OCI-LY7 (cell line): ENCODE data around the gene TBX2. TPM values are rescaled to one million over a fixed set of nuclear protein-coding genes. Genes with fewer than 3 reads are reported as not detected.

ENCODE experiments used
- BruUV-seq: library from RNA; stranded (reverse); fragments of 400-500 nt; replicated peaks from 2 replicates; lab custom pipeline; 2021; lab: Mats Ljungman, UMichigan
- CTCF ChIA-PET: fragments of 300-600 bp; sonication (Branson Sonifier 250); formaldehyde crosslinking; loops from one replicate; lab custom pipeline; 2022; ENCODE audit warnings: antibody characterized with exemption; ENCODE audit not compliant: unreplicated experiment; lab: Charles Lee
- POLR2A ChIA-PET: fragments of 300-600 bp; sonication (Branson Sonifier 250); formaldehyde crosslinking; loops from one replicate; lab custom pipeline; 2022; ENCODE audit warnings: antibody characterized with exemption; lab: Charles Lee
- DNase-seq: peaks from one replicate; pipeline ENCODE4 v3.0.0-alpha.2; 2015; ENCODE audit warnings: low spot score
- H2AFZ ChIP-seq: fragments of 200-600 bp; sonication (generic), shearing (Covaris generic); 2 replicates; pipeline ENCODE4 v1.6.1; 2014; ENCODE audit warnings: mild to moderate bottlenecking, antibody characterized with exemption, low read length, moderate library complexity
- H3K27ac ChIP-seq: fragments of 200-600 bp; sonication (generic); 2 replicates; pipeline ENCODE4 v1.5.1; 2014; ENCODE audit warnings: mixed run types, low read depth, mild to moderate bottlenecking, moderate library complexity, low read length, inconsistent platforms; ENCODE audit not compliant: poor library complexity, severe bottlenecking
- H3K36me3 ChIP-seq: fragments of 200-600 bp; sonication (generic); 2 replicates; pipeline ENCODE4 v1.6.1; 2014; ENCODE audit warnings: mild to moderate bottlenecking, antibody characterized with exemption, low read length, moderate library complexity, mixed read lengths; ENCODE audit not compliant: insufficient read depth
- H3K4me1 ChIP-seq: fragments of 200-600 bp; sonication (generic); 2 replicates; pipeline ENCODE4 v1.5.1; 2014; ENCODE audit warnings: mild to moderate bottlenecking, low read length; ENCODE audit not compliant: insufficient read depth, poor library complexity, severe bottlenecking
- H3K4me2 ChIP-seq: fragments of 200-600 bp; sonication (generic); 2 replicates; pipeline ENCODE4 v1.6.1; 2014; ENCODE audit warnings: mild to moderate bottlenecking, low read length
- H3K4me3 ChIP-seq: fragments of 200-600 bp; sonication (generic); 2 replicates; pipeline ENCODE4 v1.5.1; 2014; ENCODE audit warnings: mild to moderate bottlenecking, low read depth, low read length; ENCODE audit not compliant: poor library complexity, severe bottlenecking
- H3K79me2 ChIP-seq: fragments of 200-600 bp; sonication (generic); 2 replicates; pipeline ENCODE4 v1.6.1; 2016; ENCODE audit warnings: low read depth, mild to moderate bottlenecking, low read length, moderate library complexity, mixed read lengths; ENCODE audit not compliant: insufficient read depth
- H3K9me2 ChIP-seq: fragments of 200-600 bp; sonication (generic); 2 replicates; pipeline ENCODE4 v1.6.1; 2016; ENCODE audit warnings: mild to moderate bottlenecking, low read length, mixed read lengths; ENCODE audit not compliant: insufficient read depth
- H3K9me3 ChIP-seq: fragments of 200-600 bp; sonication (generic); 2 replicates; pipeline ENCODE4 v1.6.1; 2014; ENCODE audit warnings: mild to moderate bottlenecking, mixed run types, low read length, mixed read lengths
- H4K20me1 ChIP-seq: fragments of 200-600 bp; sonication (generic); 2 replicates; pipeline ENCODE4 v1.6.1; 2014; ENCODE audit warnings: mild to moderate bottlenecking, antibody characterized with exemption, low read length, moderate library complexity, mixed read lengths; ENCODE audit not compliant: insufficient read depth
- CTCF ChIP-seq: fragments of 200-600 bp; sonication (generic); conservative IDR thresholded peaks from 2 replicates; pipeline ENCODE4 v1.5.1; 2014; ENCODE audit warnings: mild to moderate bottlenecking, antibody characterized with exemption, low read length, moderate library complexity, mixed read lengths
- EZH2phosphoT487 ChIP-seq: fragments of 200-600 bp; sonication (generic); IDR thresholded peaks from 2 replicates; pipeline ENCODE4 v1.6.1; 2018; ENCODE audit warnings: low read depth, borderline replicate concordance, mild to moderate bottlenecking, mixed run types, antibody characterized with exemption, low read length, moderate library complexity, mixed read lengths
- intact Hi-C: fragments of 100-400 bp; cut with micrococcal nuclease; formaldehyde crosslinking; loops from one replicate; pipeline ENCODE4 v1.10.0; 2022; ENCODE audit not compliant: unreplicated experiment
- total RNA-seq, 2 experiments: library from RNA; depleted of rRNA in 1 of 2; stranded (reverse); fragments of >200 nt in 1 of 2; shearing (Covaris generic) in 1 of 2; gene quantifications; 2 replicates each; pipeline ENCODE4 v1.2.3, GENCODE V29; 2014 to 2022

The TBX2 gene
- total RNA-seq, 2 experiments from 2014 or later = not detected

- Histone ChIP-seq H3K36me3 (no peaks in the 10 kb centered on the region), H3K9me3 (no peaks in the 10 kb centered on the region), H3K27ac (no peak overlapping the region), H3K79me2 (peaks cover 6% of the 10 kb centered on the region; the same call in 1 of the 2 replicates), H3K4me3 (no peak overlapping the region), H3K4me2 (no peak overlapping the region), H3K9me2 (no peaks in the 10 kb centered on the region), H2AFZ (no peak overlapping the region), H4K20me1 (no peaks in the 10 kb centered on the region), H3K4me1 (no peaks in the 10 kb centered on the region)
- intact Hi-C loops = no loop called here
- CTCF ChIA-PET = no interaction called here
- no TSS peak for BruUV-seq
- TF ChIP-seq EZH2phosphoT487 (no peak), CTCF (no peak)
- POLR2A ChIA-PET = no interaction called here
- DNase-seq = no peak
Observed at GRCh38 chr17:61360318-61360943, 39.2 kb upstream of the TBX2 start.

- CTCF ChIA-PET = no interaction called here
- intact Hi-C loops = no loop called here
Observed at GRCh38 chr17:61361084-61361483, 38.6 kb upstream of the TBX2 start.

More at GRCh38 chr17:61361084-61361483, 38.6 kb upstream of the TBX2 start:
- DNase-seq = no peak
- H3K79me2 ChIP-seq = peaks cover 5% of the 10 kb centered on the region; the same call in 1 of the 2 replicates
- POLR2A ChIA-PET = interaction anchor here (0.6 kb wide), 1 partner anchor 182 kb away, joined by 3 read pairs; no protein-coding TSS in a partner anchor
- no peaks in the 10 kb centered on the region for H3K4me1 ChIP-seq
- H4K20me1 ChIP-seq = no peaks in the 10 kb centered on the region
- no peaks in the 10 kb centered on the region for H3K9me2 ChIP-seq
- no peak overlapping the region for H3K4me2 ChIP-seq
- no peak for TF ChIP-seq EZH2phosphoT487
- no peak for TF ChIP-seq CTCF
- no peaks in the 10 kb centered on the region for H3K36me3 ChIP-seq
- no peaks in the 10 kb centered on the region for H3K9me3 ChIP-seq
- no peak overlapping the region for H2AFZ ChIP-seq
- H3K4me3 ChIP-seq = no peak overlapping the region
- BruUV-seq = no TSS peak
- H3K27ac ChIP-seq = no peak overlapping the region
